SU-DHL-6 (cell line): ENCODE results near the gene SYTL2.

Source experiments
- H2AFZ ChIP-seq: fragments of 200-600 bp; sonication (generic); 2 replicates; pipeline ENCODE4 v1.6.1; 2014; ENCODE audit warnings: low read depth, mild to moderate bottlenecking, moderate library complexity, mixed read lengths, antibody characterized with exemption, low read length; ENCODE audit not compliant: severe bottlenecking
- H3F3A ChIP-seq: fragments of 200-600 bp; shearing (Covaris generic); 2 replicates; pipeline ENCODE4 v1.6.0; 2016; ENCODE audit warnings: antibody characterized with exemption, mild to moderate bottlenecking; ENCODE audit not compliant: insufficient read depth
- H3K27ac ChIP-seq: fragments of 200-600 bp; sonication (generic); 2 replicates; pipeline ENCODE4 v1.5.1; 2016; ENCODE audit warnings: low read depth, mild to moderate bottlenecking, low read length, moderate library complexity, mixed read lengths
- H3K27me3 ChIP-seq: fragments of 200-600 bp; sonication (generic), shearing (Covaris generic); 2 replicates; pipeline ENCODE4 v1.6.0; 2014; ENCODE audit warnings: mild to moderate bottlenecking, low read length
- H3K36me3 ChIP-seq: fragments of 200-600 bp; sonication (generic); 2 replicates; pipeline ENCODE4 v1.6.1; 2014; ENCODE audit warnings: mild to moderate bottlenecking, low read length, mixed read lengths
- H3K4me2 ChIP-seq: fragments of 300-600, 200-600 bp; shearing (Covaris generic), sonication (generic); 2 replicates; pipeline ENCODE4 v1.6.0; 2014; ENCODE audit warnings: low read length, low read depth, mild to moderate bottlenecking; ENCODE audit not compliant: poor library complexity, severe bottlenecking
- H3K4me3 ChIP-seq: fragments of 200-600 bp; sonication (generic); 2 replicates; pipeline ENCODE4 v1.5.1; 2014; ENCODE audit warnings: antibody characterized with exemption, low read length, mild to moderate bottlenecking, mixed read lengths; ENCODE audit not compliant: insufficient read depth, poor library complexity, severe bottlenecking
- H3K79me2 ChIP-seq: fragments of 200-600 bp; sonication (generic); 2 replicates; pipeline ENCODE4 v1.6.1; 2014; ENCODE audit warnings: mild to moderate bottlenecking, low read length, moderate library complexity; ENCODE audit not compliant: insufficient read depth
- H3K9ac ChIP-seq: fragments of 200-600 bp; sonication (generic); 2 replicates; pipeline ENCODE4 v1.7.0; 2014; ENCODE audit warnings: mild to moderate bottlenecking, low read length
- H3K9me2 ChIP-seq: fragments of 200-600 bp; sonication (generic); replicated peaks from 2 replicates; pipeline ENCODE4 v1.6.1; 2014; ENCODE audit warnings: low read length; ENCODE audit not compliant: insufficient read depth
- H3K9me3 ChIP-seq: fragments of 200-600 bp; sonication (generic); 2 replicates; pipeline ENCODE4 v1.6.1; 2014; ENCODE audit warnings: low read length, mixed read lengths; ENCODE audit not compliant: insufficient read depth
- H4K20me1 ChIP-seq: fragments of 200-600 bp; sonication (generic); 2 replicates; pipeline ENCODE4 v1.6.1; 2014; ENCODE audit warnings: low read depth, mild to moderate bottlenecking, antibody characterized with exemption, low read length, moderate library complexity, mixed read lengths
- EZH2phosphoT487 ChIP-seq: fragments of 200-600 bp; sonication (generic), shearing (Covaris generic); conservative IDR thresholded peaks from 2 replicates; pipeline ENCODE4 v1.6.1; 2018; ENCODE audit warnings: mild to moderate bottlenecking, antibody characterized with exemption, low read length, moderate library complexity, mixed read lengths
- TF ChIP-seq, protein P1 (sequence below): fragments of 200-600 bp; sonication (generic); IDR thresholded peaks from one replicate; pipeline ENCODE4 v1.5.1; 2017; ENCODE audit warnings: antibody characterized with exemption, mild to moderate bottlenecking, low read length, moderate library complexity; ENCODE audit not compliant: insufficient read depth, poor library complexity, severe bottlenecking

The SYTL2 gene

DNA sequence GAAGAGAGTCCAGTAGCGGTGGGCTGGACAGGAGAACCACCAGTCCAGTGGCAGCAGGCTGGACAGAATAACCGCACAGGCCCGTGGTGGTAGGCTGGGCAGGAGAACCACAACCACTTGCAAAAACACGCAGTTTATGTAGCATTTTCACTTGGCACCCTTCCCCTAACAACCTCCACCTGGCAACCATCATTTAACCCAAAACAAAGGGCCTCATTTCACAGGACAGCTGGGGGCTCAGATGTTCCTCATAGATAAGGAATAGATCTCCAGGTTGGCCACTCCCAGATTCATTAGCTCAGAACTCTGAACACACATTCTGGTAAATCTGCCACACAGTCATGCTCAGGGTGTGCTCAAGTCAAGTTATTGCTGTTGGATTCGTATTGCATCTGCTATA, 41.2 kb downstream of the SYTL2 start:
- H2AFZ ChIP-seq = no peak overlapping the region
- no peak overlapping the region for H3K4me2 ChIP-seq
- H3K9me3 ChIP-seq = no peaks in the 10 kb centered on the region
- H4K20me1 ChIP-seq = no peaks in the 10 kb centered on the region
- no peaks in the 10 kb centered on the region for H3K27me3 ChIP-seq
- TF ChIP-seq, protein P1, sequence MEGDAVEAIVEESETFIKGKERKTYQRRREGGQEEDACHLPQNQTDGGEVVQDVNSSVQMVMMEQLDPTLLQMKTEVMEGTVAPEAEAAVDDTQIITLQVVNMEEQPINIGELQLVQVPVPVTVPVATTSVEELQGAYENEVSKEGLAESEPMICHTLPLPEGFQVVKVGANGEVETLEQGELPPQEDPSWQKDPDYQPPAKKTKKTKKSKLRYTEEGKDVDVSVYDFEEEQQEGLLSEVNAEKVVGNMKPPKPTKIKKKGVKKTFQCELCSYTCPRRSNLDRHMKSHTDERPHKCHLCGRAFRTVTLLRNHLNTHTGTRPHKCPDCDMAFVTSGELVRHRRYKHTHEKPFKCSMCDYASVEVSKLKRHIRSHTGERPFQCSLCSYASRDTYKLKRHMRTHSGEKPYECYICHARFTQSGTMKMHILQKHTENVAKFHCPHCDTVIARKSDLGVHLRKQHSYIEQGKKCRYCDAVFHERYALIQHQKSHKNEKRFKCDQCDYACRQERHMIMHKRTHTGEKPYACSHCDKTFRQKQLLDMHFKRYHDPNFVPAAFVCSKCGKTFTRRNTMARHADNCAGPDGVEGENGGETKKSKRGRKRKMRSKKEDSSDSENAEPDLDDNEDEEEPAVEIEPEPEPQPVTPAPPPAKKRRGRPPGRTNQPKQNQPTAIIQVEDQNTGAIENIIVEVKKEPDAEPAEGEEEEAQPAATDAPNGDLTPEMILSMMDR = no peak
- no peak for TF ChIP-seq EZH2phosphoT487
- H3K36me3 ChIP-seq = no peaks in the 10 kb centered on the region
- H3K79me2 ChIP-seq = no peaks in the 10 kb centered on the region
- H3K4me3 ChIP-seq = no peak overlapping the region
- no peak overlapping the region for H3K9ac ChIP-seq
- H3K27ac ChIP-seq = no peak overlapping the region
- no peaks in the 10 kb centered on the region for H3K9me2 ChIP-seq
- no peaks in the 10 kb centered on the region for H3F3A ChIP-seq

DNA sequence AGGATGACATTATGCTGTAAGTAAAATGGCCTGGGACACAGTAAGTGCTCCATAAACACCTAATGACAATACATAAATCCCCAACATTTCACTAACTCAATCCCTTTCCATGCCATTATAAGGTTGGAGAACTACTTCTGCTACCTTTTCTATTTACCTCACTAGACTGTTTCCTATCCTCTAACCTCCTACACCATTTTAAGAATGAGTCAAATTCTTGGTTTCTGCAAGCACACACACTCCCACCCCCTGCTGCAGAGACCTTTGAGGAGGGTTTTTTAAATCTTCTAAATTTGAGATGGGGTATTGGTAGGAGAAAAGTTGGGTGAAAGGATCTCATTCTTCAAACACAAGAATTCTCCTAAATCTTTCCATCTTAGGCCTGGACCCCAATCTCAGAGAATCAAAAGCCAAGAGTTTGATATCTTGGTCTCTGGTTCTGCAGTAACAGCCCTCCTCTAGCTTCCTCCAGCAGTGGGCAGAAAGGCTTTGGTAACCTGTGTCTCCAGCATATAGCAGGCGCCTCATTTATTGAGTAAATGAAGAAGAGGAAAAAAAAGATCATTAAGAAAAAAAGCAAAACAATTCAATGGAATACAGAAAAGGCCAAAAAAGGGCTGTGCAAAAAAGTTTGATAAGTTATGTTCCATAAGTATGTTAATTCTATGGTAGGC, 42.3 kb downstream of the SYTL2 start:
- Histone ChIP-seq H3K79me2 (no peaks in the 10 kb centered on the region), H3K36me3 (no peaks in the 10 kb centered on the region), H3K4me3 (no peak overlapping the region), H4K20me1 (no peaks in the 10 kb centered on the region), H3K9me2 (no peaks in the 10 kb centered on the region), H2AFZ (no peak overlapping the region), H3K4me2 (no peak overlapping the region), H3K9ac (no peak overlapping the region), H3F3A (no peaks in the 10 kb centered on the region), H3K27me3 (no peaks in the 10 kb centered on the region), H3K9me3 (no peaks in the 10 kb centered on the region), H3K27ac (no peak overlapping the region)
- TF ChIP-seq, protein P1 = no peak

DNA sequence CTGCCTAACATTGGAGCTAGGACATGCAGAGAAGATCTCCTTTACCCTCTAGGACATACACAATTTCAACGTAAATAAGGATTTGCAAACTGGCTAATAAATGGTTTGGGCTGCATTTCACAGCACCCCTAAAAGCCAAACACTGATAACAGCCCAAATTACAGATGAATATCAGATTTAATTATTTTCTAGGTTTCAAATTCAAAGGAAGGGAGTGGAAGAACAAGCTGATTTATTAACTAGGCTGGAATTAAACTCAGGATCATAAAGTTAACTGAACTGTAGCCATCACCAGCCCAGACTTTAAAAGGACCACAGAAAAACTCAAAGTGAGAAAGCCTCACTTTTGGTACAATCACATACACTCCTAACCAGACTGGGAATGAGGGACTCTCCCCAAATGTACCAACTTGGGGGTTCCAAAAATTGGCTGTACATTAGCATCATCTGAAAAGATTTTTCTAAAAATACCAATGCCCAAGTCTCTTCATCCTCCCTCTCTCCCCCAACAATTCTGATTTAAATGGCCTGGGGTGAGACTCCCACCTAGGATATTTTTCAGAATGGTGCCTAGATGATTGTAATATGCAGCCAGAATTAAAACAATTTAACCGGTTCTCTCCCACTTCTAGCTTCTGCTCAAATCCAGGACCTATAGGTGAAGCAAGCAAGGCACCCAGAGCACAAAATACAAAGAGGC, 43.5 kb downstream of the SYTL2 start:
- no peak overlapping the region for H3K9ac ChIP-seq
- no peaks in the 10 kb centered on the region for H3K9me3 ChIP-seq
- H3K27me3 ChIP-seq = no peaks in the 10 kb centered on the region
- H3F3A ChIP-seq = no peaks in the 10 kb centered on the region
- no peak overlapping the region for H3K4me3 ChIP-seq
- no peak overlapping the region for H3K4me2 ChIP-seq
- no peak overlapping the region for H2AFZ ChIP-seq
- H3K9me2 ChIP-seq = no peaks in the 10 kb centered on the region
- H3K79me2 ChIP-seq = no peaks in the 10 kb centered on the region
- H4K20me1 ChIP-seq = no peaks in the 10 kb centered on the region
- H3K36me3 ChIP-seq = no peaks in the 10 kb centered on the region
- TF ChIP-seq EZH2phosphoT487 = no peak
- TF ChIP-seq, protein P1 = no peak
- no peak overlapping the region for H3K27ac ChIP-seq
